Measurements from ENCODE around the gene KCNN3.

Gene KCNN3

DNA sequence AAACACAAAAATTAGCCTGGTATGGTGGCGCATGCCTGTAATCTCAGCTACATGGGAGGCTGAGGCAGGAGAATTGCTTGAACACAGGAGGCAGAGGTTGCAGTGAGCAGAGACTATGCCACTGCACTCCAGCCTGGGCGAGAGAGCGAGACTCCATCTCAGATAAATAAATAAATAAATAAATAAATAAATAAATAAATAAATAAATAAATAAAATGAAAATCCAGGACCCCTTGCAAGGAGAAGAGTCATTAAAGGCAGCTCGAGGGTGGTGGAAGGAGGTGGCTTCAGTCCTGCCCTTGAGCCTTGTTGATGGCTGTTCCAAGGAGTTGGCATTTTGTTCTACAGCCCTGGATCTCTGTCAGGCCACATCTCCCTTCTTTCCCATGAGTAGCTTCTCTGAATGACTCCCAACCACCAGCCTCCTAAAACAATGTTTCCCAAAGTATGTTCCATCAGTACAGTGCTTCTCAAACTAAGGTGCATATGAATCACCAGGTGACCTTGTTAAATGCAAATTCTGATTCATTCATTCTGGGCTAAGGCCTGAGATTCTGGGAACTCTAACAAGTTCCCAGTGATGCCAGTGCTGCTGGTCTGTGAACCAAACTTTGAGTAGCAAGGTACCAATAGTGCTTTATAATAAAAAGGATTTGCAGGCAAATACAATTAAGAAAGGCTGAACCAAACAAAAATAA is 99.0 kb downstream of the KCNN3 start:
- DNase-seq (ENCODE audit: low read depth in 2 of 2), result no peak

DNA sequence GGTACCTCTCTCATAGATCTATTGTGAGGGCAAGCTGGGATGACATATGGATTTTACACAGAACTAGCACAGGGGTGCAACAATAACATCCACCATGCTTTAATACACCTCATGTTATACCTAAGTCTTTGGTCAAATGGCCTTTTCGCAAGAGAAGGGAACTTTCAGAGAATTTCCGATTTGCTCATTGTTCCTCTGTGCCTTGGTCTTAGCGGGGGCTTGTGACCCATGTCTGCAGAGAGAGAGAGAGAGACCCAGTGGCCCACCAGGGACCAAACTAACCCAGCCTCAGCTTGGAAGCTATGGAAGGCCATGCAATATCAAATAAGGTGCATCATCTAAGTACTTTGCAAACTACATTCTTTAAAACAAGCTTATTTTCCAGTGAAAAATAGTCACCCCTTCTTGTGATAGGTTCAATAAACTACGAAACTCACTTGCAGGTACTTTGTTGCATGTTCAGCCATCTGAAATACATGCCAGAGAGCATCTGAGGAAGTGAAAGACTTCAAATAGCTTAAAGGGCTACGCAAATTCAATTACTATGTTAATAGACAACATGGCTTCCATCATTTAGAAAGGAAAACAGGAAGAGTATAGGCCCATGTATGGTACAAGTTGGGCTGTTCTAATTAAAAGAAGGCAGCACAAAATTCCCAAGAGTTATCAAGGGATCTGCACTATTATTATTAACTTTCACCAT is 100.7 kb downstream of the KCNN3 start:
- no peak for DNase-seq (ENCODE audit: low read depth in 2 of 2)

DNA sequence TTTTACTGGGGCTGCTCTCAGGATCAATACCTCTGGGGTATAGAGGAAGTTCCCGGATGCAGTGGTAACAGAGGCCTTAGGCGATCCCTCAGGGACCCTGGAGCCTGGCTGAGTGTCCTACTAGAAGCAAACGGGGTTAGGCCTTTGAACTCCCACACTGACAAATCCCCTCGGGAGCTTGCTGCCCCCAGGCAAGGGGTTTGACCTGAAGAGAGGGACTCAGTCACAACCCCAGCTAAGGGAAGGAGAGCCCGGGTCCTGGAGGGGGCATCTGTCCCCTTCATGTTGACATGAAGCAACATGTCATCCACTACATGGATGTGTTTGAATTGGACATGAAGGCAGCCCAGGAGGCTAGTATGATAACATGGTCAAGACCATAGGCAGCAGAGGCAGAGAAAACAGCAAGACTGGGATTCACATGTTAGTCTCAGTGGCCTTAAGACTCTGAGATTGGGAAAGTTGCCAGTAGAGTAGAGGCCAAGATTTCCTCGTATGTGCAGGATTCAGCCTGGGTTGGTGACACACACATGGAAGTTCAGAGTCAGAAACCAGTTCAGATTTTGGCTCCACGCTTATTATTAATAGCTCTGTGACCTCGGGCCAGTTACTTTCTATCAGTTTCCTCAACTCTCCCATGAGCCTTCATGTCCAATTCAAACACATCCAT is 101.5 kb downstream of the KCNN3 start:
- DNase-seq (ENCODE audit: low read depth in 2 of 2), result no peak

DNA sequence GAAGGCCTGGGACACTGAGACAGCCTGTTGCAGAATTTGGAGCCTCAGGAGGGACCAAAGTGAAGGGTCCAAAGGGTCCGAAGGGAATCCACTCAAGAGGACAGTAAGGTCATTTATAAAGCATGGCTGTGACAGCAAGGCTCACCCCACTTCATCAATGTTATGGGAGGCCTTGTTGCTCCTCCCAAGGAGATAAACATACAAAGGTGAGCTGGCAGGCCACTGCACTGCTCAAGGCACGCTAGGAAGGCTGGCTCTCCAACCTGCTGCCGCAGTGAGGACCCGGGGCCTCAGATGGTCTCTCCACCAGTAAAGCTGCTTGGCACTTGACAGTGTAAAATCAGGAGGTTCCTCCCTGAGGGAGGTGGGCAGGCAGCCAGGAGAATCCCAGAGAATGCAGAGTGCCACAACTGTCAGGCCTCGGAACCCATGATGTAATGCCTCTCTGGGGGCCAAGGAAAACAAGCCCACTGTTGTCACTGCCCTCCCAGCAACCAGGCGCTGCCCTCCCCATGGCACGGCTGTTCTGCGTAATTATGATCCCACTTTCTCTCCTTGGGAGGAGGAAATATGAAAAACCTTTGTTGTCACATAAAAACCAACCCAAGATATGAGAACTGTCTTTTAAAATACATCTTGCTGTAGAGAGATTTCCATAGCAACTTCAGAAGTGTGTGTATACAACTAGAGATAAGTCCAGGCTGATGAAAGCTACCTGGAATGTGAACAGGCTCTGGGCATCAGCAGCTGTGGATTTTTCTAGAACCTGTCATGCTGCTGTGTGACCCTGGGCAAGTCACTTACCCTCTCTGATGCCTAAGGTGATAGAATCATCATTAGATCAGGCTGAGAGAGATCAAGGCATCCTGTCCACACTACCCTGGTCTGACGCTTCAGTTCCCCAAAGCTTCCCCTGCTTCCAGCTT is 102.5 kb downstream of the KCNN3 start:
- DNase-seq (ENCODE audit: low read depth in 2 of 2), result no peak

DNA sequence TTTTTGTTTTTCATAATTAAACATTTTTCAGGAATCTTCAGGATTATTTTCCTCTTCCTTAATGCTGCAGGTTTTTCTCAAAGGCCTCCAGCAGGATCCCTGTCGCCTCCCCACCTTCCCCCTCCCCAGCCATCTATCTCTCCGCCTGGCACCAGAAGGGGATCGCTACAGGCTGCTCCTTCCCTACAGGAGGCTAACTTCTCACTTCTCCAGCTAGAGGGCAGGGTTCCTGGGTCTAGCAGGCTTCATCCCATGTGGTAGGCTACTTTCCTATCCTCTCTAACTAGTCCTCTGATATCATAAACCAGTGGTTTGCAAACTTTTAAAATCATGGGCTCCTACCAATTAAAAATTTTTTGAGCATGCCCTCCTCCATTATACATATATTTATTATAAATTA is 104.1 kb downstream of the KCNN3 start:
- DNase-seq (ENCODE audit: low read depth in 2 of 2), result no peak

DNA sequence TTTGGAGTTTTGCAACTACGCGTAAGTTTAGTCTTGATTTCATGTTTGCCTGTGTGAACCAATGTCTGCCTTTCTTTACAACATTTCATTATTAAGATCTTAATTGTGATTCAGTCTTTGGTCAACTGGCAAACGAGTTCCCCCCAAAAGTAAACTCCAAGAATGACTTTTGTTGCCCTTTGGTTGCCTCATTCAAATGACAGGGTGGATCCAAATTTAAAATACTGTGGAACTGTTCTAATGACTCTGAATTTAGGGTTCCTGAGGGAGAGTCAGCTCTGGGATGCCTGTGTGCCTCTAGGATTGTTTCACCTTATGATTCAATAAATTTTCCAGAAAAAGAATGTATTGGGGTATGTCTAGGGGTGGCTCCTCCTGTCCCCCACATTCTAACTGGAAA is 105.3 kb downstream of the KCNN3 start:
- no peak for DNase-seq (ENCODE audit: low read depth in 2 of 2)

DNA sequence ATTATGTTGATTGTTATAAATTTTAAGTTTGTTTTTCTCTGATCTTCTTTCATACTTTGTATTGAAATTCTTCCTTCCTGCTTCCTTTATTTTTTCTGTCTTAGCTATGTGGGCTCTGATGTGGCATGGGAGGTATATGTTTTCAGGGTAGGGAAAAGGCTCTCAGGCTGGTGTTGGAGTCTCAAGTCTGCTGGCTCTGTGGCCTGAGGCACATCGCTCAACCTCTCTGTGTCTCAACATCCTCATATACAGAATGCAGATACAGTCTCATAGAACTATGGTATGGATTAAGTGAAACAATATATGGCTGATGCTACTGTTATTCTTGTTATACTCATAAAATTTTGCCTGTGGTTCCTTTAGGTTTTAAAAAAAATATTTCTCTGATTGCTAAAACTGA is 105.9 kb downstream of the KCNN3 start:
- no peak for DNase-seq (ENCODE audit: low read depth in 2 of 2)

DNA sequence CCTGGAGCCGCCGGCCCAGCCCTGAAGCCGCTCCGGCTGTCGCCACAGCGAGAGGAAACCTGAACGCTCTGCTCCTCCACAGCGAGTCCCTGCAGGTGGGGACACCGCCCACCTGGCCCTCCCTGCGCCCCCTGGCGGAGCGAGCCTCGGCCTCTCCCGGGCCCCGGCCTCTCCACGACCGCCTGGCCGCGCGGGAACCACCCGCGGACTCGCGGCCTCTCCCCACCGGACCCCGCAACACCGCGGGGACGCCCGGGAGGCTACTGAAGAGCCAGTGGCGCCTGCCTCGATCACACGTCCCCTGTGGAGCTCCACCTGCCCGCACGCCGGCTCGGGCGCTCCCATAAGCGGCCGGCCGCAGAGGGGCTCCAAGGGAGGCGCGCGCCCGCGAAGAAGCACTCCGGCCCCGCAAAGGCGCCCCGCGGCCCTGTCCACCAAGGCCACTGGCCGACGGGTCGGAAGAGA is 109.6 kb downstream of the KCNN3 start:
- DNase-seq (ENCODE audit: low read depth in 2 of 2), result peak; percentile 67 to 75

DNA sequence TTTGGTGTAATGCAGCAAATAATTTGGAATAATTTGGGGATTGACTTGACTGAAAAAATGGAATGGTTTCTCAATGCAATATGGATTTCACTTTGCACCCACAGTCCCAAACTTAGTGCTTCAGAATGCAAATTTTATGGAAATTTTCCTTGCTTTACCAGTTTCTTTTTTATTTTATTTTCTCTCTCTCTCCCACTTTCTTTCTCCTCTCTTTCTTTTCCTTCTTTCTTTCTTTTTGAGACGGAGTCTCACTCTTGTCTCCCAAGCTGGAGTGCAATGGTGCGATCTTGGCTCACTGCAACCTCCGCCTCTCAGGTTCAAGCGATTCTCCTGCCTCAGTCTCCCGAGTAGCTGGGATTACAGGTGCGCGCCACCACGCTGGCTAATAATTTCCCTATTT is 110.3 kb downstream of the KCNN3 start:
- DNase-seq (ENCODE audit: low read depth in 2 of 2), result no peak

DNA sequence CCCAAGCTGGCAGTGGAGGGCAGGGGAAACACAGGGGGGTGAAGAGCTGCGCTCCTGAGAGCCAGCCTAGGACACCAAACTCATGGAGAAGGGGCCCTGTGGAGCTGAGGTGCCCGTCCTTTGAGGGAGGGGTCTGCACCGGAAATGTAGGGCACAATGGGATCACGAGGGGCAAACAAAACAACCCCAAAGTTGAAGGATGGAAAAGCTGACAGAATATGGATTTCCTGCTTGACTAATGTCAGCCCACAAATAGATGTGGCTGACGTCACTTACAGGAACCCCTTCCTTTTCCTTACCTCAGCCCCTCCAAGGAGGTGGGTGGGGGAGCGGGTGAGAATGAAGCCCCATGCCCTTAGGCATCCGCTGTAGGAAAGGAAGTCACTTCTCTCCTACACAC is 110.9 kb downstream of the KCNN3 start:
- DNase-seq (ENCODE audit: low read depth in 2 of 2), result peak; percentile 68 to 70

DNA sequence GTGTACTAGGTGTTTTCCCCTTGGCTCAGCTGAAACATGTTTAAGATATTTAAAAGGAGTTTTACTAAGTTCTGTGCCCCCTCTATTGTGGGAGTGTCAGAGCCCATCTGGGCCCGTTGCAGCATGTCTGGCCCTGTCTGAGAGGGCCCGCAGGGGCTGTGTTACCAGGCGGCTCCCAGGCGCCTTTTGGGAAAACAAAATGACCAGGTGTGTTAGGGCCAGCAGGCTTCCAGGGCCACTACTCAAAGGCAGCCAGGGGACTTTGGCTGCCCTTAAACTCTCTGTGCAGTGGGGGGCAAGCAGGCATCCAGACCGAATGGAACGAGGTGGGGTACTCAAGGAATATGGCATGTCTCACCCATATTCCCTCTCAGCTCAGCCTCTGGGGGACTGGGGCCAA is 111.7 kb downstream of the KCNN3 start:
- no peak for DNase-seq (ENCODE audit: low read depth in 2 of 2)

DNA sequence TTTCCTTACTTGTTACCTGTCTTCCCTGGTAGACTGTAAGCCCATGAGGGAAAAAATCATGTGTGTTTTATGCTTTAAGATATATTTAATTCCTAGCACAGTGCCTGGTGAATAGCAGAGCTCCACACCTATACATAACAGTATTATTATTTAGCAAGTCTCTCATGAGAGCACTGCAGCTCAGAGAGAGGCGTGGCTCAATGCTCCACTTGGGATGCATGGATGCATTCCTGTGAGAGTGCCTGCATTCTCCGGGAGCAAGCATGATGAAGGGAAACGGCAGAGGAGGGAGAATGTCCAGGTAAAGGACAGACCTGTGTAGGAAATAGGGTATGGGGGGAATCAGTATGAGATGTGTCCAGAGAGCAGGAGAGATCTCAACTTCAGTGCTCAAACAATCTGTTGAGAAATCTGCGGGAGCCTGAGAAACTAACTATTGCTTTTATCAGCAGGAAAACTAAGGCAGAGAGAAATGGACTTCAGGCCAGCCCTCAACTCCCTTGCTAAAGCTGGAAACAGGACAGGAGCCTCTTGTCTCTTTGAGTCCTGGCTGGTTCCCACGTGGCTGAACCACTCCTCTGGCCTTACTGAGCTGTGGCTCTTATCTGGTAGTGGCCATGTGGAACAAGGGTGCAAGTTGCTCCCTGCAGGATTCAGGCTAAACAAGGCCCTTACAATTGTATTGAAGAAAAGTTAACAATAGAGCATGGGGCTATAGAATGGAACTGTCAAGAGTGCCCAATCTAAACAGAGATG is 113.1 kb downstream of the KCNN3 start:
- DNase-seq (ENCODE audit: low read depth in 2 of 2), result no peak

DNA sequence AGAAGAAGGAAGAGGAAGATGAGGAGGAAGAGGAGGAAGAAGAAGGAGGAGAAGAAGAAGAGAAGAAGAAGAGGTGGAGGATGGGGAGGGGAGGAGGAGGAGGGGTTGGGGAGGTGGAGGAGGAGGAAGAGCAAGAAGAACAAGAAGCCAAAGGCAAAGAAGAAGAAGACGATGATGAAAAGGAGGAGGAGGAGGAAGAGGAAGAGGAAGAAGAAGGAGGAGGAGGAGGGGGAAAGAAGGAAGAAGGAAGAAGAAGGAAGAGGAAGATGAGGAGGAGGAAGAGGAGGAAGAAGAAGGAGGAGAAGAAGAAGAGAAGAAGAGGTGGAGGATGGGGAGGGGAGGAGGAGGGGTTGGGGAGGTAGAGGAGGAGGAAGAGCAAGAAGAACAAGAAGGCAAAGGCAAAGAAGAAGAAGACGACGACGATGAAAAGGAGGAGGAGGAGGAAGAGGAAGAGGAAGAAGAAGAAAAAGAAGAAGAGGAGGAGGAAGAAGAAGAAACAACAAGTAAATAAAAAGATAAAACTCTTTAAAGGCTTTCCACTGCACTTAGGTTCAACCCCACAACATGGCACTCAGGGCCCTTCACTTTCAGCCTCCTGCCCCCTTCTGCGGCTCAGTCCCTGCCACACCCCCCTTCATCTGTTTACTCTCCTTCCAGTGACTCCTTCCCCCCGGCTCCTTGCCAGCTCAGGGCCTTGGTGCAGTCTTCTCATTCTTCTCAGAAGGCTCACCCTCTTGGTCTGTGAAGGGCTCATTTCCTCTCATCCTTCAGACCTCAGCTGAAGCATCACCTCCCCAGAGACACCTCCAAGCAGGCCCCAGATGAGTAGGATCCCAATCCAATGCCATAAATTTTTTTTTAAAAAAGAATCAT is 114.0 kb downstream of the KCNN3 start:
- DNase-seq (ENCODE audit: low read depth in 2 of 2), result no peak

DNA sequence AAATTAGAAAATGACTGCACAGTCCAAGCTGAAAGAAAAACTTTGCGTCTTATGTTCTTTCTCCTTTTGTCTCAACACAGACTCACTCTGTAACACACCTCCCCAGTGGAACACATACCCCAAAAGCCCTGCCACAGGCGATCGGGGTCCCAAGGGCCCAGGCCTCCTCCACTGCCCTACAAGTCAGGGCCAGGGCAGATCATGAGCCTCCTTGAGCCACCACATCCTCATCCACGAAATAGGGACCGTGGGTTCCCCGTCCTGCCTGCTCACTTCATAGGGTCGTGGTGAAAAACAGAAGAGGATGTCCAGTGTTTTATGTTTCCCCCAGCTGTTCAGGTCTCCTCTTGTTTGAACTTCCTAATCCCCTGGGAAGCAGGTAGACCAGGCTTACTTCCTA is 116.7 kb downstream of the KCNN3 start:
- no peak for DNase-seq (ENCODE audit: low read depth in 2 of 2)

DNA sequence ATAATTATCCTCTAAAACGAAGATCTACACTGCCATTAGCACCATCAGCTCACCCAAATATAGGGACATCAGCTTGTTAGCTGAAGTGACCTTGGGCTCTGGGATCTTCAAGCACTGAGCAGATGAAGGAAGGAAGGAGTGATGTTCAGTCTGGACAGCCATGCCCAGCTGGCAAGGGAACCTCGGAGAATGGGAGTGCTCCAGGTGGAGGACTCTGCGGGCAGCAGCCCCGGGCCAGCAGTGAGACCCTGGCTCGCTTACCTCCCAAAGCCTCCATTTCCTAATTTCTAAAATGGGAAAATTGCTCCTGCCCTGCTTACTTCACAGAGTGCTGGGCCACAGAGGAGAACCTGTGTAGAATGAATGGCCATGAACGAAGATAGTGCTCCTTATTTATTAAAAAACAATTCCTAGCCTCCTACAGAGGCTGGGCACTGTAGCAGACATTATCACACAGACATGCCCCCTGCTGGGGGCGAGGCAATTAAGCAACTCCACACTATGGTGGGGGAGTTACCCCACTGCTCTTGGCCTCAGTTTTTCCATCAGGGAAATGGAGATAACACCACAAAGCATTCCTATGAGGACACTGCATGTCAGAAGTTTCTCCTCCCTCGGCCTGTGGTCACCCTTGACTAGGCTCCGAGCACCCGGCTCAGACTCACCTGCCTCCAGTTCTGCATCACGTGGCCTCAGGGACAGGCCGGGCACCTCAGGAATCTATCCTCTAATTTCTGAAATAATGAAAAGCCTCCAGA is 117.6 kb downstream of the KCNN3 start:
- DNase-seq (ENCODE audit: low read depth in 2 of 2), result no peak

DNA sequence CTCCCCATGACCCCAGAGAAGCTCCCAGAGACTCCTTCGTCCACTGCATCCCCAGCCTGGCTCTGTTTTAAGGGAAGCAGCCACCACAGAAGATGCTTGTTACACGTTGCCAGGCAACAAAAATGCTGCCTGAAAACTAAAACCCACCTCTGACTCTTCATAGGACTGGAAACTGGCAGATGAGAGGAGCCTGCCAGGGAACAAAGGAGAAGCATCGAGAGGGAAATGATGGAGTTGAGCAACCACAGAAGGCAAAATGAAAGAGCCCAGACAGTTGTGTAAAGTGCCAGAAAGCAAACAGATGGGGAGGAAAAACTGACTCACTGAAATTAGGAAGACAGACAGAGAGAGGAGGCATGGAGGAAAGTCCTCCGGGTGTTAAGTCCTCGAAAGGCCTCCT is 118.4 kb downstream of the KCNN3 start:
- no peak for DNase-seq (ENCODE audit: low read depth in 2 of 2)

DNA sequence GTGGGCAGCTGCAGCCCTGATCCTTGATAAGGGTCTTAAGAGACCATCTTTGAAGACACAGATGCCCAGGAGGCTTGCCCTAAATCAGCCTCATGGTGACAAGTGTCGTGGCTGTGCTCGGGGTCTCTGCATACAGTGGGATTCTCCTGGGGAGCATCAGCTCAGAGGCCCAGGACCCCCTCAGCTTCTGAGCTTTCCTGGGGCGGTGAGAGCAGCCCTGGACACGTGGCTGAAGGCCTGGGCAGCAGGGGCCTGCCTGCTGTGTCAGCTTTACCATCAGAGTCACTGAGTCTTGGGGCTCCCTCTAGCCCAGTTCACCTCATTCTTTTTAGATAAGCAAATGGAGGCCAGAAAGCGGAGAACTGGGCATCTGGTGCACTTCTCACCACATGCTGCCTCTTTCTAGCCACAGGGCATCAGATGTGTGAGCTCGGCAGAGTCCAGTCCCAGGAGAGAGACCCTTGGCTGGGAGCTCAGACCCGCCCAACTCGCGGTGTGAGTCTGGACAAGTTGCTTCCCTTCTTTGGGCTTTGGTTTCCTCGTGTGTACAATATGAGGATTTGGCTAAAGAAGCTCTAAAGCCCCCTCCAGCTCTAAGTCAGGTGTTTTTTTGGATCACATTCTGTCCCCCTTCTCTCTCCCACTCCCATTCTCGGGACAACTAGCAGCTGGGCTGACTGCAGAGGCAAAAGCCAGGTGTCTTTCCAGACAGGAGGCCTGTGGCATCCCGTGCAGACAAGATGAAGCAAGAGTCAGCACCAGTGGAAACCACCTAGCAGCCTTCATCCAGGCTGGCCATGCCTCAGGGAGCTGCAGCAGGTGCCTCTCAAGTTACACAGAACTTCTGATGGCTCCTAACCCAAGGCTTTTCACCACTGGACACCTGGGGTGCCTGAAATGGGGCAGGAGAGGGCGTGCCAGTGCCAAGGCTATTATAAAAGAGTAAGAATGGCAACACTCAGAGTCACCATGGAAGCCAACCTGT is 119.1 kb downstream of the KCNN3 start:
- no peak for DNase-seq (ENCODE audit: low read depth in 2 of 2)

DNA sequence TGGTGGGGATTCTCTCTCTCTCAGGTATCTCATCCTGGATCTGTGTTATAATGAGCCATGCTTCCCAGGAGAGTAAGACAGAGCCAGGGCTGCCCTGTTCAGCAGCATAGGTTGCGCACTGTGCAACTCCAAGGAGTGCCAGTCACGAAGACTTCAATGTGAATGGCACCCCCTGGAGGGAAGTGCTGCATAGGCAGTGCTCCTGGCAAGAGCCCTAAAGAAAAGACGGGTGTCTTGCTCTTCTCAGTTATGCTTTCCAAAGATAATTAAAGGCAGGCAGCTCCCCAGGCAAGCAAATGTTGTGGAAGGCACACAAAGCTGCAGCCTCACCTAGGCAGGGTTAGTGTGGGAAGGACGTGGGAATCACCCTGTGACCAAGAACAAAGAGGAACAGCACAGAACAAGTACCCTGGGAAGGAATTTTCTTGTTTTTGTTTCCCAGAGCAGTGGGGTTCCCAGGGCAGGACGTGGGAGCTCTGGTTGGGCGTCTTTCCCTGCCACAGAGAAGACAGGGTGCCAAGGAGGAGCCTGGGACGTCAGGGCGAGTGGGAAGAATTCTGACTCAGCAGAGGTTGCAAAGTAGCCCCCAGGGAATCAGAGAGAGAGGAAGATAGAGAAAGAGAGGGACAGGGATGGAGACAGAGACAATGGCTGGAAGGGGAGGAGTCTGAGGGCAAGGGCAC is 120.9 kb downstream of the KCNN3 start:
- DNase-seq (ENCODE audit: low read depth in 2 of 2), result peak in 1 of 2 donors; percentile 50

Data from stimulated activated CD8-positive, alpha-beta memory T cell treated with anti-CD3 and anti-CD28 coated beads, Interleukin-15, amount 100 ng/mL, for 48 hours (primary cell).